HepG2 (cell line): ENCODE results near the gene RXFP1. TPM values are rescaled to one million over a fixed set of nuclear protein-coding genes. Genes with fewer than 3 reads are reported as not detected.
A peak's percentile ranks its signal among the peaks of the same experiment; 100 is the strongest.

Experiments
- ATAC-seq: fragments of 200-7000 bp; cut with Tn5 transposase; 3 replicates; pipeline ENCODE4 v1.9.1; 2020; ENCODE audit warnings: mild to moderate bottlenecking, moderate library complexity
- BruUV-seq: library from RNA; stranded (reverse); fragments of 400-500 nt; replicated peaks from 2 replicates; lab custom pipeline; 2021; lab: Mats Ljungman, UMichigan
- CTCF ChIA-PET: fragments of 300-600 bp; formaldehyde crosslinking; extraction: SDS; loops from one replicate; lab custom pipeline; 2021; ENCODE audit warnings: low total read pairs, inconsistent platforms, low intra/inter-chr PET ratio; lab: Yijun Ruan, JAX
- POLR2A ChIA-PET: fragments of 350-600 bp; sonication (Branson Sonifier 250); formaldehyde crosslinking; loops from one replicate; lab custom pipeline; 2020; ENCODE audit warnings: antibody characterized with exemption, inconsistent platforms; lab: Yijun Ruan, JAX
- DNase-seq: peaks from one replicate; pipeline ENCODE4 v3.0.0-alpha.2; 2015; ENCODE audit warnings: low spot score
- FAIRE-seq: peaks from 3 replicates; lab custom pipeline; 2011; peaks lifted over from hg19 to GRCh38; lab: Jason Lieb, UNC
- H2AFZ ChIP-seq: one replicate; pipeline ENCODE4 v1.6.1; 2011; ENCODE audit warnings: low read length, inconsistent platforms
- H3K27ac ChIP-seq: fragments of 300-600 bp; 3 replicates; pipeline ENCODE4 v1.8.0; 2011; ENCODE audit warnings: mixed run types, mild to moderate bottlenecking, mixed read lengths, low read length, inconsistent platforms; ENCODE audit not compliant: insufficient read depth; ENCODE audit errors: extremely low read length
- H3K27me3 ChIP-seq, 2 experiments: fragments of 200-600 bp in 1 of 2; 2 replicates in 1 of 2; 3 replicates in 1 of 2; pipeline versions ENCODE4 v1.6.0 to v1.8.0; 2011; ENCODE audit warnings: low read length in 2 of 2, mild to moderate bottlenecking in 2 of 2, moderate library complexity in 2 of 2, inconsistent platforms in 1 of 2; ENCODE audit not compliant: insufficient read depth in 2 of 2, control insufficient read depth in 1 of 2
- H3K36me3 ChIP-seq, 2 experiments: fragments of 200-600 bp in 1 of 2; replicated peaks in 1 of 2; 2 replicates in 1 of 2; 3 replicates in 1 of 2; pipeline versions ENCODE4 v1.5.1 to v1.8.0; 2011; ENCODE audit warnings: low read length in 2 of 2, inconsistent platforms in 1 of 2; ENCODE audit not compliant: insufficient read depth in 2 of 2, control insufficient read depth in 1 of 2
- H3K4me1 ChIP-seq: 2 replicates; pipeline ENCODE4 v1.5.1; 2012; ENCODE audit warnings: low read length, inconsistent platforms; ENCODE audit not compliant: insufficient read depth
- H3K4me2 ChIP-seq: 2 replicates; pipeline ENCODE4 v1.6.0; 2011; ENCODE audit warnings: low read depth, low read length, inconsistent platforms
- H3K4me3 ChIP-seq, 3 experiments: fragments of 200-600 bp in 1 of 3; sonication (generic), shearing (Covaris generic) in 1 of 3; replicated peaks in 1 of 3; 2 replicates each; pipeline ENCODE4 v1.5.1; 2011 to 2016; ENCODE audit warnings: low read length in 3 of 3, inconsistent platforms in 2 of 3, low read depth in 2 of 3, mild to moderate bottlenecking in 2 of 3, control low read depth in 1 of 3, mixed read lengths in 1 of 3; ENCODE audit not compliant: insufficient read depth in 1 of 3
- H3K79me2 ChIP-seq: one replicate; pipeline ENCODE4 v1.6.1; 2011; ENCODE audit warnings: low read length, inconsistent platforms; ENCODE audit not compliant: insufficient read depth
- H3K9ac ChIP-seq: 2 replicates; pipeline ENCODE4 v1.6.0; 2011; ENCODE audit warnings: mild to moderate bottlenecking, low read depth, low read length, inconsistent platforms; ENCODE audit not compliant: insufficient read depth
- H3K9me3 ChIP-seq: 2 replicates; pipeline ENCODE4 v1.5.1; 2012; ENCODE audit warnings: mild to moderate bottlenecking, low read length
- H4K20me1 ChIP-seq: 2 replicates; pipeline ENCODE4 v1.6.0; 2011; ENCODE audit warnings: inconsistent platforms, mild to moderate bottlenecking, low read length, moderate library complexity; ENCODE audit not compliant: insufficient read depth
- CENPBD1 ChIP-seq: sonication (generic); formaldehyde crosslinking; IDR thresholded peaks from 2 replicates; pipeline ENCODE4 v1.8.0; 2022; ENCODE audit warnings: missing genetic modification reagents, low read depth, mild to moderate bottlenecking, borderline replicate concordance
- DNMT1 ChIP-seq: sonication (generic); formaldehyde crosslinking; IDR thresholded peaks from 2 replicates; pipeline ENCODE4 v1.5.1; 2020; ENCODE audit warnings: mild to moderate bottlenecking, missing genetic modification reagents
- DPF2 ChIP-seq: sonication (generic); formaldehyde crosslinking; IDR thresholded peaks from 2 replicates; pipeline ENCODE4 v1.4.0; 2020; ENCODE audit warnings: mild to moderate bottlenecking, low read depth, missing genetic modification reagents, borderline replicate concordance
- EEA1 ChIP-seq: sonication (generic); formaldehyde crosslinking; IDR thresholded peaks from 2 replicates; pipeline ENCODE4 v1.5.1; 2020; ENCODE audit warnings: mild to moderate bottlenecking, missing genetic modification reagents, borderline replicate concordance
- HNRNPH1 ChIP-seq: fragments of 200-400 bp; formaldehyde crosslinking; optimal IDR thresholded peaks from 2 replicates; pipeline ENCODE3; 2017; ENCODE audit warnings: mild to moderate bottlenecking, low read depth, low read length
- ISX ChIP-seq: sonication (generic); formaldehyde crosslinking; conservative IDR thresholded peaks from 2 replicates; pipeline ENCODE4 v1.5.0; 2020; ENCODE audit warnings: missing genetic modification reagents
- LCORL ChIP-seq, 2 experiments: fragments of 450-650 bp in 1 of 2; sonication (generic) in 1 of 2; formaldehyde crosslinking in 1 of 2; IDR thresholded peaks; 2 replicates each; pipeline versions ENCODE4 v1.5.0 to v1.6.1; 2017 to 2020; ENCODE audit warnings: antibody characterized with exemption in 1 of 2, missing genetic modification reagents in 1 of 2
- MED13 ChIP-seq: sonication (generic); formaldehyde crosslinking; IDR thresholded peaks from 2 replicates; pipeline ENCODE4 v1.5.0; 2020; ENCODE audit warnings: missing genetic modification reagents
- RBFOX2 ChIP-seq: fragments of 200-400 bp; formaldehyde crosslinking; IDR thresholded peaks from 2 replicates; pipeline ENCODE4 v1.6.1; 2017; ENCODE audit warnings: low read depth, mild to moderate bottlenecking, low read length
- SAFB2 ChIP-seq: sonication (generic); formaldehyde crosslinking; IDR thresholded peaks from 2 replicates; pipeline ENCODE4 v1.5.1; 2020; ENCODE audit warnings: missing genetic modification reagents, low read depth, mild to moderate bottlenecking, borderline replicate concordance
- SIX1 ChIP-seq: sonication (generic); formaldehyde crosslinking; IDR thresholded peaks from 2 replicates; pipeline ENCODE4 v1.4.0; 2020; ENCODE audit warnings: missing genetic modification reagents, borderline replicate concordance
- TP53 ChIP-seq: sonication (generic); formaldehyde crosslinking; conservative IDR thresholded peaks from 2 replicates; pipeline ENCODE4 v1.4.0; 2020; ENCODE audit warnings: missing genetic modification reagents
- U2AF2 ChIP-seq: fragments of 200-400 bp; formaldehyde crosslinking; IDR thresholded peaks from 2 replicates; pipeline ENCODE4 v1.6.1; 2017; ENCODE audit warnings: low read depth, mild to moderate bottlenecking, low read length
- ZBTB3 ChIP-seq: sonication (generic); formaldehyde crosslinking; IDR thresholded peaks from 2 replicates; pipeline ENCODE4 v1.4.0; 2020; ENCODE audit warnings: low read depth, mild to moderate bottlenecking, moderate library complexity, missing genetic modification reagents, borderline replicate concordance
- ZFP62 ChIP-seq: sonication (generic); formaldehyde crosslinking; IDR thresholded peaks from 2 replicates; pipeline ENCODE4 v1.4.0; 2020; ENCODE audit warnings: missing genetic modification reagents
- ZNF446 ChIP-seq: sonication (generic); formaldehyde crosslinking; IDR thresholded peaks from 2 replicates; pipeline ENCODE4 v1.5.0; 2020; ENCODE audit warnings: mild to moderate bottlenecking, missing genetic modification reagents
- ZNF776 ChIP-seq: sonication (generic); formaldehyde crosslinking; IDR thresholded peaks from 2 replicates; pipeline ENCODE4 v1.4.0; 2020; ENCODE audit warnings: mild to moderate bottlenecking, missing genetic modification reagents
- ZNF839 ChIP-seq: sonication (generic); formaldehyde crosslinking; IDR thresholded peaks from 2 replicates; pipeline ENCODE4 v1.4.0; 2020; ENCODE audit warnings: missing genetic modification reagents, mild to moderate bottlenecking, borderline replicate concordance
- WGBS: methylation state at CpG from one replicate; pipeline ENCODE4 v1.1.6; 2017; ENCODE audit warnings: low lambda C conversion rate; 5-methylcytosine and 5-hydroxymethylcytosine counted together
- in situ Hi-C: cut with HindIII; loops from 2 replicates; pipeline ENCODE4 v1.10.0; 2017; ENCODE audit warnings: low pct_unique_long_range_greater_than_20kb; ENCODE audit not compliant: extremely low pct_ligation_motif_present
- intact Hi-C: fragments of 100-400 bp; cut with micrococcal nuclease; formaldehyde crosslinking; loops from one replicate; pipeline ENCODE4 v1.10.0; 2022; ENCODE audit not compliant: unreplicated experiment
- polyA plus RNA-seq, 8 experiments: library from polyadenylated mRNA; depleted of rRNA in 3 of 8; stranded (reverse) in 7 of 8; unstranded in 1 of 8; fragments of >200 nt; fragmentation: Illumina TruSeq in 4 of 8; extraction: Trizol in 4 of 8; gene quantifications; 2 replicates each; pipeline versions ENCODE4 v1.2.1 to v1.2.3, GENCODE V29; 2011 to 2016; ENCODE audit warnings: low read depth in 4 of 8, missing spikeins in 1 of 8, mixed read lengths in 1 of 8; ENCODE audit not compliant: insufficient read depth in 1 of 8
- total RNA-seq, 5 experiments: library from RNA; depleted of rRNA; stranded (reverse); fragments of >200 nt; fragmentation: Illumina TruSeq; extraction: Trizol; gene quantifications; 2 replicates each; pipeline ENCODE4 v1.2.3, GENCODE V29; 2016; ENCODE audit warnings: low read depth in 1 of 5
- TF ChIP-seq, protein P1 (sequence below): sonication (generic); formaldehyde crosslinking; IDR thresholded peaks from 2 replicates; pipeline ENCODE4 v1.4.0; 2020; ENCODE audit warnings: low read depth, mild to moderate bottlenecking, missing genetic modification reagents
- TF ChIP-seq, protein P2 (sequence below): sonication (generic); formaldehyde crosslinking; conservative IDR thresholded peaks from 2 replicates; pipeline ENCODE4 v1.4.0; 2020; ENCODE audit warnings: missing genetic modification reagents
- TF ChIP-seq, protein P3 (sequence below): sonication (generic); formaldehyde crosslinking; IDR thresholded peaks from 2 replicates; pipeline ENCODE4 v1.8.0; 2022; ENCODE audit warnings: missing genetic modification reagents, mild to moderate bottlenecking, inconsistent platforms, borderline replicate concordance

The RXFP1 gene
- total and polyA plus RNA-seq, 2 of the 13 experiments (the other 11 are each of a cell fraction or from before 2014, with no cell fraction given) = not detected

DNA sequence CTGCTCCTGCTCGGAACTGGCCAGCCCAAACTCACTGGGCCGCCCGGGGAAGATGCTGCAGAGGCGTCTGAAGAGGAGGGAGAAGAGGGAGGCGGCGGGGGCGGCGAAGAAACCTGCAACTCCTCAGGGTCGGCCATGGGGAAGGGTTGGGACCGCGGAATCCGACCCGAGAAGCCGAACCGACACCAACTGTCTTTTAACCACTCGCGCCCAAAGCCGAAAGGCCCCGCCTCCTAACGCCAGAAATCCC lies 149.9 kb downstream of the RXFP1 start, which contains the start of gene C4orf46:
C4orf46 (minus strand) TSS at position 223 of the 250 bp plus-strand sequence; CDS start at position 137, 86 bp downstream.
- peak within 1 kb of the TSS; percentile 80 to 90 (median 83) for H3K4me3 ChIP-seq
- no peak for DNase-seq
- H3K27ac ChIP-seq = peak within 1 kb of the TSS; percentile 90
- H3K4me2 ChIP-seq = peak within 1 kb of the TSS; percentile 86
- peak within 1 kb of the TSS; percentile 70 for H3K9ac ChIP-seq
- H3K36me3 ChIP-seq = no peaks in the 10 kb centered on the region
- H3K9me3 ChIP-seq = no peaks in the 10 kb centered on the region
- FAIRE-seq = no peak
- intact Hi-C loops (loop anchor here (2.0 to 5.0 kb wide), 2 partner anchors 97 to 176 kb away; partner anchors contain the start of gene FNIP2), in situ Hi-C loops (no loop called here)
- peaks cover 28% of the 10 kb centered on the region for H3K4me1 ChIP-seq
- H3K79me2 ChIP-seq = peaks cover 26% of the 10 kb centered on the region
- POLR2A ChIA-PET = no interaction called here
- ATAC-seq = no peak
- CTCF ChIA-PET = no interaction called here
- H2AFZ ChIP-seq = peak within 1 kb of the TSS; percentile 32
- no peaks in the 10 kb centered on the region for H4K20me1 ChIP-seq
- WGBS = 10% methylated on average over 4 of the region's 20 CpGs
- no TSS peak for BruUV-seq
- H3K27me3 ChIP-seq = no peaks in the 10 kb centered on the region
- TF ChIP-seq LCORL (IDR thresholded peaks at IDR 0.05) (no peak), LCORL (CRISPR knock-in tag; IDR thresholded peaks at IDR 0.05) (0 out of 2 replicates have a peak, but pooled peaks have one; percentile 1), ZNF446 (0 out of 2 replicates have a peak, but pooled peaks have one; percentile 51), ISX (CRISPR knock-in tag) (0 out of 2 replicates have a peak, but pooled peaks have one; percentile 32), DPF2 (CRISPR knock-in tag) (no peak), EEA1 (CRISPR knock-in tag) (0 out of 2 replicates have a peak, but pooled peaks have one; percentile 44), ZFP62 (CRISPR knock-in tag) (0 out of 2 replicates have a peak, but pooled peaks have one; percentile 17), RBFOX2 (peak; percentile 25), SIX1 (CRISPR knock-in tag) (no peak), HNRNPH1 (no peak), CENPBD1 (CRISPR knock-in tag) (0 out of 2 replicates have a peak, but pooled peaks have one; percentile 17), SAFB2 (CRISPR knock-in tag) (peak; percentile 61; the same call in 1 of the 2 replicates), MED13 (CRISPR knock-in tag) (peak; percentile 14; the same call in 1 of the 2 replicates), ZNF839 (CRISPR knock-in tag) (0 out of 2 replicates have a peak, but pooled peaks have one; percentile 16), ZBTB3 (CRISPR knock-in tag) (no peak), TP53 (0 out of 2 replicates have a peak, but pooled peaks have one; percentile 0), ZNF776 (no peak), DNMT1 (CRISPR knock-in tag) (0 out of 2 replicates have a peak, but pooled peaks have one; percentile 48), U2AF2 (0 out of 2 replicates have a peak, but pooled peaks have one; percentile 4)
- TF ChIP-seq, protein P1, sequence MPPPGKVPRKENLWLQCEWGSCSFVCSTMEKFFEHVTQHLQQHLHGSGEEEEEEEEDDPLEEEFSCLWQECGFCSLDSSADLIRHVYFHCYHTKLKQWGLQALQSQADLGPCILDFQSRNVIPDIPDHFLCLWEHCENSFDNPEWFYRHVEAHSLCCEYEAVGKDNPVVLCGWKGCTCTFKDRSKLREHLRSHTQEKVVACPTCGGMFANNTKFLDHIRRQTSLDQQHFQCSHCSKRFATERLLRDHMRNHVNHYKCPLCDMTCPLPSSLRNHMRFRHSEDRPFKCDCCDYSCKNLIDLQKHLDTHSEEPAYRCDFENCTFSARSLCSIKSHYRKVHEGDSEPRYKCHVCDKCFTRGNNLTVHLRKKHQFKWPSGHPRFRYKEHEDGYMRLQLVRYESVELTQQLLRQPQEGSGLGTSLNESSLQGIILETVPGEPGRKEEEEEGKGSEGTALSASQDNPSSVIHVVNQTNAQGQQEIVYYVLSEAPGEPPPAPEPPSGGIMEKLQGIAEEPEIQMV (CRISPR knock-in tag) = no peak
- TF ChIP-seq, protein P2, sequence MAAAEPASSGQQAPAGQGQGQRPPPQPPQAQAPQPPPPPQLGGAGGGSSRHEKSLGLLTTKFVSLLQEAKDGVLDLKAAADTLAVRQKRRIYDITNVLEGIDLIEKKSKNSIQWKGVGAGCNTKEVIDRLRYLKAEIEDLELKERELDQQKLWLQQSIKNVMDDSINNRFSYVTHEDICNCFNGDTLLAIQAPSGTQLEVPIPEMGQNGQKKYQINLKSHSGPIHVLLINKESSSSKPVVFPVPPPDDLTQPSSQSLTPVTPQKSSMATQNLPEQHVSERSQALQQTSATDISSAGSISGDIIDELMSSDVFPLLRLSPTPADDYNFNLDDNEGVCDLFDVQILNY (CRISPR knock-in tag) = peak; percentile 18; the same call in 1 of the 2 replicates
- TF ChIP-seq, protein P3, sequence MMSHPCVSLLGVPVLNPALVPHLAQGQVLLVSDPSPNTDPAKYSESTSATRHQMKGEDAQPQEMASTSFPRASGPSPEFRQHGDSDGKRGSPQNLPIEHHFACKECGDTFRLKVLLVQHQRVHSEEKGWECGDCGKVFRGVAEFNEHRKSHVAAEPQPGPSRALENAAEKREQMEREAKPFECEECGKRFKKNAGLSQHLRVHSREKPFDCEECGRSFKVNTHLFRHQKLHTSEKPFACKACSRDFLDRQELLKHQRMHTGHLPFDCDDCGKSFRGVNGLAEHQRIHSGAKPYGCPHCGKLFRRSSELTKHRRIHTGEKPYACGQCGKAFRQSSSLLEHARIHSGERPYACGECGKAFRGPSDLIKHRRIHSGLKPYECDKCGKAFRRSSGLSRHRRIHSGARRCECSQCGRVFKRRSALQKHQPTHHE = no peak
